ENCODE results near the gene ERBIN. TPM values are rescaled to one million over a fixed set of nuclear protein-coding genes. Genes with fewer than 3 reads are reported as not detected.
"Not testable (repeated sequence)": the region's sequence is repeated elsewhere in the genome, so short reads cannot be mapped to it uniquely, and the experiment has no call there.

ERBIN gene
- total and polyA plus RNA-seq, 2 of the 4 experiments (the other 2 are of a cell fraction): 25.8 to 70.1 TPM

DNA sequence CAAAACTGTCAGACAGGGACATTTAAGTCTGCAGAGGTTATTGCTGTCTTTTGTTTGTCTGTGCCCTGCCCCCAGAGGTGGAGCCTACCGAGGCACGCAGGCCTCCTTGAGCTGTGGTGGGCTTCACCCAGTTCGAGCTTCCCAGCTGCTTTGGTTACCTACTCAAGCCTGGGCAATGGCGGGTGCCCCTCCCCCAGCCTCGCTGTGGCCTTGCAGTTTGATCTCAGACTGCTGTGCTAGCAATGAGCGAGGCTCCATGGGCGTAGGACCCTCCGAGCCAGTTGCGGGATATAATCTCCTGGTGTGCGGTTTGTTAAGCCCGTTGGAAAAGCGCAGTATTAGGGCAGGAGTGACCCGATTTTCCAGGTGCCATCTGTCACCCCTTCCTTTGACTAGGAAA is 136.7 kb downstream of the ERBIN start:
- H2AFZ ChIP-seq (replicated peaks; ENCODE audit: low read length, poor library complexity); H2BK20ac ChIP-seq (ENCODE audit: low read depth, low read length); DNase-seq; H3K4me2 ChIP-seq (ENCODE audit: low read depth, low read length); H3K9me1 ChIP-seq (ENCODE audit: insufficient read depth, low read length); CTCF ChIA-PET; H2BK15ac ChIP-seq (ENCODE audit: low read depth, low read length); H2BK120ac ChIP-seq (ENCODE audit: low read depth, low read length); H3K4me3 ChIP-seq (ENCODE audit: insufficient read depth, low read depth, low read length); H3K9me3 ChIP-seq (ENCODE audit: control insufficient read depth, insufficient read depth, low read length); POLR2A ChIA-PET (ENCODE audit: unreplicated experiment); in situ Hi-C loops (cut with MboI; ENCODE audit: low sequenced_read_pairs); BruUV-seq (replicated peaks); H3K56ac ChIP-seq (ENCODE audit: extremely low read depth, insufficient read depth, low read length); H2BK5ac ChIP-seq (ENCODE audit: low read depth, low read length, poor library complexity, severe bottlenecking); H4K5ac ChIP-seq (ENCODE audit: low read depth, low read length); H4K91ac ChIP-seq (ENCODE audit: insufficient read depth, low read depth, low read length); H4K8ac ChIP-seq (ENCODE audit: low read depth in 2 of 2, low read length in 2 of 2); H2AK9ac ChIP-seq (replicated peaks; ENCODE audit: low read depth, low read length, poor library complexity); H3K9ac ChIP-seq (ENCODE audit: low read depth, low read length); H2AK5ac ChIP-seq (ENCODE audit: low read depth, low read length); H3K4ac ChIP-seq (ENCODE audit: low read depth, low read length); dilution Hi-C loops (cut with HindIII; ENCODE audit: low sequenced_read_pairs, unreplicated experiment); H3K18ac ChIP-seq (ENCODE audit: low read depth, low read length); intact Hi-C loops (cut with micrococcal nuclease); H3K23ac ChIP-seq (ENCODE audit: low read depth, low read length); H3K4me1 ChIP-seq (ENCODE audit: control insufficient read depth, insufficient read depth, low read length); H3K27ac ChIP-seq (ENCODE audit: insufficient read depth, low read length); H3K14ac ChIP-seq (replicated peaks; ENCODE audit: low read depth, low read length); ATAC-seq (ENCODE audit: low read depth); H3K27me3 ChIP-seq (ENCODE audit: control insufficient read depth, insufficient read depth, low read length): not testable (repeated sequence)
- peaks cover 13% of the 10 kb centered on the region for H3K36me3 ChIP-seq (ENCODE audit: control insufficient read depth, insufficient read depth, low read length)
- peaks cover 18% of the 10 kb centered on the region; the same call in 1 of the 2 replicates for H4K20me1 ChIP-seq (ENCODE audit: insufficient read depth, low read length)
- 96% methylated on average over 6 of the region's 13 CpGs; no CpG with 5 or more reads in 1 of the 2 experiments for WGBS, 2 experiments (ENCODE audit: extremely low coverage in 2 of 2, insufficient read length in 1 of 2)
- peaks cover 14 to 33% of the 10 kb centered on the region in 2 experiments for H3K79me1 ChIP-seq (ENCODE audit: low read depth in 1 of 2, low read length in 2 of 2)
